ENCODE measurements around the gene WNT5A.

The WNT5A gene

DNA sequence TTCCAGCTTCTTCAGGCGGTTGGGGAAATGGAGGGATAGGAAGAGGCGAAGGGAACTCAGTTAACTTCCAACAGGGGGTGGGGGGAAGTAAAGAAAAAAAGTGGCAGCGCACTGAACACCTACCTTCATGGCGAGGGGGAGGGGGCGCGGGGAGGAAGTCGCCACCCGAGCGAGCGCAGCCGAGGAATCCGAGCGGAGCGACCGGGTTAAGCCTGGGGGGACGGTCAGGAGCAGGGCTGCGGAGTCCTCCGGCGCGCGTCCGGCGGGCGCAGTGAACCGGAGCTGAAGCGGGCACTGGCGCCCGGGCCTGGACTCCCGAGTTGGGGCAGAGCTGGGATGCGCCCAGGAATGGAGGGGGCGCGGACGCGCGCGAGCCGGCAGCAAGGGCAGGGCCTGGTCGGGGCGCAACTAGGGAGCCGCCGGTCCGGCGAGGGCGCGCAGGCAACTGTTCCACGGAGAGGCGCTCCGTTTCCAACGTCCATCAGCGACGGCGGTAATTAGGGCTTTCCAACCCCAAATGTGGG lies at the start of gene WNT5A:
WNT5A (minus strand) TSS at position 450 of the 524 bp plus-strand sequence; CDS start at position 129, 321 bp downstream.
- DNase-seq (ENCODE audit: low spot score) = no peak

DNA sequence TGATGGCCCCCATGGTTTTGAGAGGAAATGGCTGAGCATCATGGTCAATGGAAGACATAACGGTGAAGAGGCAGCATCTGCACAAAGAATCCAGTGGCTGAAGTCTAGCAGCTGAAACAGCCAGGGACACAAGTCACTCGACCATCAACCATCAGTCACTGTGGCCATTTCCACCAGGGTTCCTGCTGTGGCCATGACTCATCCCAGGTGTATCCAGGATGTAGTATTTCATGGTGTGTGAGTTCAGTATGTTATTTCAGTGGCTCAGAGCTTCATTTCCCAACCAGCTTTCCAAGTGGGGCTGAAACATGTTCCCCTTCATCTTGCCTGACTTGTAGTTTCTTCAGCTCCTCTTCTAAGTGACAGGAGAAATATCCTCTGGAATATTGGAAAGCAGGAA lies 47.8 kb upstream of the WNT5A start:
- no peak for DNase-seq (ENCODE audit: low spot score)

DNA sequence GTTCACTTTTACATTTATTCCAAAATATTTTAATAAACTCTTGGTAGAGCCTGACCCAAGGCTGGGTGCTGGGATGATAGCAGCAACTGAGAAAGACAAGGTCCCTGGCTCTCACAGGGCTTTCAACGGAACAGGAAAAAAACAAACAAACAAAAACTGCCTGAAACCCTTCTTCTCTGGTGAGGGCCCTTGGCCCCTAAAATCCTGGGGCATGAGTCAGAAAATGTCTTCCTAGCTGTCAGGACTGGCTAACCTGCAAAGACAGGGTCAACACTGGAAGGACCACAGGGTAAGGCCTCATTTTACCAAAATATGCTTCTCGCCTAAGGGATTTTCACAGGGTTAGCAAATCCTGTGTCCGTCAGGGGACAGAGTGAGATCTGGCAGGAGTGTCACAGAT lies 45.7 kb upstream of the WNT5A start:
- DNase-seq (ENCODE audit: low spot score) = no peak

DNA sequence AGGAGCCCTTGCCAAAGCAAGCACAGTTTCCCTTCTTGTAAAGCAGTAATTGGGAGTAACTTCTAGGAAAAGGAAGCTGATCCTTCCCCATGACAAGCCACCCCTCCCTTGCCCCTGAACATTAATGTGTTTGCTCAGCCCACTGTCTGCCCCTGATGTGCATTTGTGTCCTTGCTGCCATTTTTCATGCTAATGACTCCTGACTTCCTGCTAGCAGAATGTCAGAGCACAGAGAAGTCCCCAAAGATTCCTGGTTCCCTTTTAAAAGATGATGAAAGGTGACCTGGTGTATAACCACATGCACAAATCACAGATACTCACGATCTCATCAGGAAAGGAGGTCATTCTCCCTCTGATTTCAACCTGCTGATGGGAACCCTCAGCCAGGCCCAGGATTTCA lies 44.2 kb upstream of the WNT5A start:
- no peak for DNase-seq (ENCODE audit: low spot score)

DNA sequence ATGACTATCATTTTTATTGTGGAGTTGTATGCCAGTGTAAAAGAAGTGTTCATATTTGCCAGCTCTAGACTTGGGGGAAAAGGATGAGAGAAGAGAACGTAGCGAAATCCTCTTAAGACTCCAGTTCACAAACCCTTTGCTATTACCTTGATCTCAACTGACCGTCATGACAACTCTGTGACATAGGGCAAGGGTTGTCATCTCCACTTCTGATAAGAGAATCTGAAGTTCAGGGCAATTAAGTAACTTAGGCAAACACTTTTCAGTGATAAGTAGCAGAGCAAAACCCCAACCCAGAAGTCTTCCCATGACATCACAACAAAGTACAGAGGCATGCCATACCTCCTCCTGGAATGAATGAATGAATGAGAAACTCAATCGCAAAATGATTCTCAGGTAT lies 40.3 kb upstream of the WNT5A start:
- no peak for DNase-seq (ENCODE audit: low spot score)

DNA sequence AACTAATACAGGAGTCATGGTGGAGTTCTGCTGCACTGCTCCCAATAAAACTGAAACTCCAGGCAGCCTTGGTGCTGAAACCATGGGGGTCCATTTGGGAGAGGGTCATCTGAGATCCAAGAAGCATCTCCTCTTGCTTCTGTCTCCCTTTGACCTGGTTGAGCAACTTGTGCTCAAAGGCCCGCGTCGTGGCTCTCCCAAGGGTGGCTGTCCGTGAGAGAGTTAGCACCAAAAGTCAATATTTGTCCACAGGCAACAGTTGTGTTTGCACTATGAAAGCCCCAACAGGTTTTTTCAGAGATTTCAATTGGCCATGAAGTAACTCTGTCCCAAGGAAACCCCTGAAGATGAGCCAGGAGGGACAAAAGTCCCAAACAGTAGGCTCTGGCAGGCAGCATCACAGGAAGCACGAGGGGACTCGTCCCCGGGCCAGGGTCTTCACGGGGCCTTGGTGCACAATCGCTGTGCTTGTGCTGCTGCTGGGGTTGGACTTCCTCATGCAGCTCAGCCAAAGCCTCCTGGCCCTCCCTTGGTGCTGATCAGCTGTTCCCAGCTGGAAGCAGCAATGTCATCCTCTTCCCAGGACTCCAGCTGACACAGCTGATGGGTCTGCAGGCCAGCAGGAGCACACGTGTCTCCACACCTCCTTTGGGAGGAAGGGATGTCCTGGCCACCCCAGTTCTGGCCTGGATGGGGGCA lies 39.4 kb upstream of the WNT5A start:
- DNase-seq (ENCODE audit: low spot score) = no peak

DNA sequence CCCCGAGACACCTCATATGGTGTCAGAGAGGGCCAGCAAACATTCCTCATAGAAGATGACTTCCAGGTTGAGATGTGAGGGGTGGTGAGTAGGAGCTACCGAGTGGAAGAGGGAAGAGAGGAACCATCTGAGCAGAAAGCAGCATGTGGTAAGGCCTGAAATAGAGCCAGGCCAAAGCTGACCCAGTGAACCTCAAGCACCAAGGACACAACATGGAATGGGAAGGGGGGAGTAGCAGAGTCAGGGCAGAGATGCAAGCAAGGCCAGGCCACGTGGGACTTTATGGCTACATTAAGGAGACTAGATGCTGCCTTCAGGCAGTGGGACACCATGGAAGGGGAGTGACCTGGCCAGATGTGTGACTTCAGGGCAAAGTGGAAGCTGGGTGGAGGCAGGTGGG lies 38.3 kb upstream of the WNT5A start:
- no peak for DNase-seq (ENCODE audit: low spot score)

DNA sequence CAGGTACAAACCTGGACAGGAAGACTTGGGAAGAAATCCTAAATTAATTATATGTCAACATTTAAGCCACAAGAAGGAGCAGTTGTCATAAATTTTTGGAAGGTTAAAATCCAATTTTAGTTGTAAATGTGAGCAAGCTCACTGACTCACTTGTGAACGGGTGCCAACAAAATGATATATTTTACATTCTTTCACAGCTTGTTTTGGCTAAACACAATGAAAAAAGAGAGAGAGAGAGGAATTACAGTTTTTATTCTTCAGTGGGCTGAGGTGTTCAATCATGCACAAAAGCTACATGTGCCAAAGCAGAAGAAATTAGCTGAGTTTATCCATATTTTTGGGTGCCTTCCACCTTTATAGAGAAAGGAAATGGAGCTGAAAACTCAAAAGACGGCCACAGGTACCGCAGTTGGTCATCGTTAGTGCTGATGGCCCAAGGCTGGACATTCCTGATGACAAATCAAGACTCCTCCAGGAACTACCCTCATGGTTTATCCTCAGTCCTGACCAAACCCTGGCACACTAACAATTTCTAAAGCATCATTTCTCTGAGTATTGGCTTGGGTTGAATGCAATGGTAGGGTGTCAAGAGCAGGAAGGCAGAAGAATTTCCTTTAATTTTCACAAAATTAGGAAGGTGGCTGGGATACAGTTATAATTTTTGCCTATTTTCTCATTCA lies 37.6 kb upstream of the WNT5A start:
- no peak for DNase-seq (ENCODE audit: low spot score)

DNA sequence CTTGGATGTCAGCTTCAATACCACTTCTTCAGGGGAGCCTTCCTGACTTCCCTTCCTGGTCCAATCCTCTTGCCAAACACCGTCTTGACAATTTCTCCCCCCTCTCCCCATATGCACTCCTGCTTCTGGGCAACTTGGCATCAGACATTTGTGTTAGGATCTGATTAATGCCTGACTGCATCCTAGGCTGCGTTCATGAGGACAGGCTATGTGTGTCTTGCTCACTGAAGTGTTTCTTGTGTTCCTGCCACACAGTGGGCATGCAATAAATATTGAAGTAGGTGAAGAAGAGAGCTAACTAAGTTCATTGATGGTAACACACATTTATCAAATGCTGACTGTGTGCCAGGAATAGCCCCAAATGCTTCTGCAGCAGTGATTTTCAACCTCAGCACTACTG lies 36.4 kb upstream of the WNT5A start:
- no peak for DNase-seq (ENCODE audit: low spot score)

DNA sequence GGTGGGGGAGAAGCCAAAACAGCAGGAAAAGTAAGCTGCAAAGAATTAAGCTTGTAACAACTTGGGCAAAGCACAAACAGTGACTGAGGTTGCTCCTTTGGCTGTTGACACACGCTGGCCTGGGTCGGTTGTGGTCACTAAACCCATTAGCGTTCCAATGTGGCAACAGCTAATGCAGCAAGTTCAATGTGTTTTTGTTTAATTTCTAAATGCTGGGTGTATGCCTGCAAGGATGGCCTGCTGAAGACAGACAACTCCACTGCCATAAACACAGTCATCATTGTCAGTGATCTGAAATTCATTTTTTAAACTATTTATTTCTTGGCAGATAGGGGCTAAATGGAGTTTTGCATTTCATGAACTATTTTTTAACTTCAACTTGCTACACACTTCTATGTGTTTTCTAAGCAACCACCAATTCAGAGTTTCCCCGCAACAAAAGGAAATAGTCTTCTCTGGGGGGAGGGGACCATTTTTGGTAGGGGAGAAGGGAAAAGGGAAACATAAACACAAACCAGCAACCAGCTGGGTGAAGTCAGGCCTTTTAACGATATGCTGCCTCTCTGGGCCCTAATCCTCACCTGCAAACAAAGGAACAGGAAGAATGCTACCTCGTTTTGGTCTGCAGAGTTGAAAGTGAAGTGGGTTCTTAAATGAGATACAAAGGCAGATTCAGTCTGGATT lies 34.8 kb upstream of the WNT5A start:
- DNase-seq (ENCODE audit: low spot score) = no peak

DNA sequence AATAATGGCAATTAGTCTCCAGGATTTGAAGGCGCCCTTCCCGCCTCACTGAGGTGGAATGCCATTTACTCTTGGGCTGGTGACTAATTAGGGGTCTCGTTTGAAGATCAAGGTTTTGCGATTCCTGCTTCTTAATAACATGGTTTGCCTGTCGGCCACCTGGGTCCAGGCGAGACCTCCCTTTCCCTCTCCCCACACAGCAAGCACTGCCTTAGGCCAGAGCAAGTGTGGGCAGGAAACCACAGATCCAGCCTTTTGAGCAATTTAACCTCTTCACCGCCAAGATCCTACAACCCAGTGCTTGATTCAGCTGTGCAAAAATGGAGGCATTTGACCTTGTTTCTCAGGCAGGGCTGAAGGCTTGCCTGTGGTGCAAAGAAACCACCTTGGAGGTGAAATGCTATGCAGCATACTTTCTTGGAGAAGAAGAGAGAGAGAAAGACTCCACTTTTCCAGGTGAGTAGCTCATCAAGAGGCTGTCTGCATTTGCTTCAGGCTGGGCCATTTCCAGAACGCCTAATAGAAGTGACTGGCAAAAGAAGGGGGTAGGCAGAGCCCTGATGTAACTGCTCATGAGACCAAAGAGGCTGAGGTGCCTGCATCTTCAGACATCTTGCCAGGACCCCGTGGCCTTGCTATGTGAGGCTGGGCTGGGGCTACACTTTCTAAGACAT lies 34.1 kb upstream of the WNT5A start:
- no peak for DNase-seq (ENCODE audit: low spot score)

DNA sequence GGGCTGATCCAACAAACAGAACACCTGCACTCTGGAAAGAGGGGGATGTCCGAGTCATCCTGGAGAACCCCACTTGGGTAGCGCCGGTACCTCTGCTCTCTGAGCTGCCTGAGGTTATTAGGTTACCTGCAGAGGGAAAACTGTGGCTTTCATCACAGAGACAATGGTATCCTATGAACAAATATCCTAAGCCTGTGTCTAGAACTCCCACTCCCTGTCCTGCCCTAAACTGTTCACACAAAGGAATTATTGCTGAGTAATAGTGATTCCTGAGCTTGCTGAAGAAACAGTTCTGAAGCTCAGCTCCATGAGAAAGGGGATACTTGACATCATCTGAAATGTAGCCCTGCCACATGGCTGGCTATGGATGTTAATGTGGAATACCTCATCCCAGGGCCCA lies 31.9 kb upstream of the WNT5A start:
- no peak for DNase-seq (ENCODE audit: low spot score)

DNA sequence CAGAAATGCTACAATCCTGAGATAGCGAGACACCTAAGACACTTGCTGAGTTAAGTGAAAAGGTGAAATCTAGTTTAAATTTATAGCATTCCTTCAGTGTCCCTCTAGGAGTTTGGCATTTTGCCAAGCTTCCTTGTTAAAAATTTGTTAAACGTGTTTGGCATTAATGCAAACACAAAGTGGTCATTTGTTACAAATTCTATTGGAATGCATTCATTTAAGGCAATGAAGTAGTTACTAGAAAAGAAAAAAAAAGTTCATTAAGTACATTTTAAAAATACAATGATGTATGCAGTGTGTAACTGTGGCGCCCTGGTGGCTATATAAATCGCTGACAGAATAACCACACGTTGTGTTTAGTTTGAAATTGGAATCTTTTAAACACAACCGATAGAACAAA lies 31.3 kb upstream of the WNT5A start:
- DNase-seq (ENCODE audit: low spot score) = no peak

DNA sequence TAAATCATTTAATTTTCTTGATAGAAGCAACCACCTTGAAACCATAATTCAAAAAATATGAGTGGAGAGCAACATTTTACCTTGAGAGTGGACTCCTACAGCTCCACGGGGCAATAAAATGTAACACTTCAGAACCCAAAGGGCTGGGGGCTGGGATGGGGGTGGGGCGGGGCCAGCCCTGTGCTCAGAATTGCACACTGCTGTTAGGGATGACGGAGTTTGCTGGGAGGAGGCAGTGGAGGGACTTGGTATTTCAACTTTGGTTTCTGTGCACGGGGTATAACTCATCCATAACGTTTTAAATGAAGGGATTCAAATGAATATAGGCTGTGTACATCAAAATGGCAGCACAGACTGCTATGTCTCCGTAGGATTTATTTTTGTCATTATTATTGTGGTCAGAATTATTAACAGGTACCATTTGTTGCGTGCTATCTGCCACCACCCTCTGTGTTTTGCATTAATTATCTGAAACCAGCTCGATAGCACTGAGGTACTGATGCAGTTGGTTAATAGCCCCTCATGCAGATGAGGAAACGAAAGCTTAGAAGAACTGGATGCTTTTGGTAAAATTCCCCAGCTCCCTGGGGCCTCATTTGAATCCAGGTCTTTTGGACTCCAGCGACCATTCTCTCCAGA lies 29.4 kb upstream of the WNT5A start:
- DNase-seq (ENCODE audit: low spot score) = no peak

DNA sequence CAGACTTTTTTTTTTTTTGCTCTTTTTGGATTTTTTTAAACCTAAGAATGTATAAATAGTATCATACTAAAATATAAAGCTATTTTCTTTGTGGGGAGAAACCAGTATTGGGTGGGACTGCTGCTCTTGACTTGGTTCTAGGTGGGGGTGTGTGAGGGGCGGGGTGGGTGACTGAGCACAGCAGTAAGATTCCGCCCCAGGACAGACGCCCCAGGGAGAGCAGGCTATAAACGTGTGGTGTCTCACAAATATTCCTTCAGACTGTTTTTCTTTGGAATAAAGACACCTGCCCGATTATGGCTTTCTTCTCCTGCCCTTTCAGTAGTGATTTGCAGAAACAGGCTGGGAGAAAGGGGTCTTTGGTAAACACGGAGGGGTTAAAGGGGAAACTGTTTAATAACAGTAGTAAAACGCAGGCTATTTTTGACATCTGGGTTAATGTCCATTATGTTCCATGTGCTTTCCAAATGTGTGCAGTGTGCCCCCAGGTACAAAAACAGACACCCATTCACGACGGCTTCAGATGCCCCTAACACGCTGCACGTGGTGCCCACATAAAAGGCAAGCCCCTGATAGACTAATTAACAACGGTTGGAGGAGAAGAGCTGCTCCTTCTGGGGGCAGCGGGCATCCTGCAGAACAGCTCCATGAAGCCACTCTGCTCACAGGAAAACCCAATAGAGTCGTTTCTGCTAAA lies 28.6 kb upstream of the WNT5A start:
- no peak for DNase-seq (ENCODE audit: low spot score)

DNA sequence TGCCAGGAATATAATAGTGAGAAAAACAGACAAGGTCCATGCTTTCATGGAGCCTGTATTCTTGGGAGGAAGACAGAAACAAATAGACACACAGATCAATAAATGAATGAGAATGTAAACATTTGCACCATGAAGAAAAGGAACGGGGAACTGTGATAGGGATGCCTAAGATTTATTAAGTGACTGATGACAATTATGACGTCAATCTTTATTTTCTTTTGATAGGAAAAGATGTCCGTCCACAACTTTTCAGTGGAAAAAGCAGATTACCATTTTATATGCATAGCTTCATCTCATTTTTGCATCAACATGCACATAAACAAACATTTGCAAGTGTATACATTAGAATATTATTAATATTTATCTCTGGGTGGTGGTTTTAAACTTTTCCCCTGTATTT lies 27.9 kb upstream of the WNT5A start:
- no peak for DNase-seq (ENCODE audit: low spot score)

DNA sequence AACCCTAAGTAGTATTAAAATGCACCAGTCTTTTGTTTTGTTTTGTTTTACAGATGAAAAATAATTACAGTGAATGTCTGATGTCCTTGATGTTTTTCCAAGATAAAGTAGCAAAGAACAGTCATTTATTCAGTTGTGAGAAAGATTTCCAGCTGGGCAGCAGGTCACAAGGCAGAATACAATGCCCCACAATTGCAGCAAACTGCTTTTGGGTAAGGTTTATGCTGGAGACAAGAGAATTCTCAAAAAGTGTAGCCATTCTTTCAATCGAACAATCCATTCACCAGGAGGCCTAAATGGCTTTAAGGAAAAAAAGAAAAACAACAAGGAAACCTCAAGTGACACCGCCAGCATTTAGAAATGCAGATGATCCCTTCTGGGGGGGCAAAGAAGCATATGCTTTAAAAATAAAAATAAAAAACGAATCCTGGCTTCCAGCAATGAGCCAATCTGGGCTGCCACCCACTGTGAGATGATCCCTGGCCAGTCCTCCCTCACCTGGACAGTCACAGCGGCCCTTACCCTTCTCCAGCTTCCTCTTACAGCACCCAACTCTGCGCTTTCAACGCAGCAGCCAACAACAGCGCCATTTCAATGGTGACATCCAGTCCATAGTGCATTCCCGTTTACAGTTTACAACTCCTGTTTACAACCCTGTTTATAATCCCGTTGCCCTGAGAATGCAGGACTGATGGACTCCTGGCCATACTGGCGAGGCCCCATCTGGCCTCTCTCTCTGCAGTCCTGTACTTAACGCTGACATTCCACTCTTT lies 25.7 kb upstream of the WNT5A start:
- DNase-seq (ENCODE audit: low spot score) = peak; percentile 36

DNA sequence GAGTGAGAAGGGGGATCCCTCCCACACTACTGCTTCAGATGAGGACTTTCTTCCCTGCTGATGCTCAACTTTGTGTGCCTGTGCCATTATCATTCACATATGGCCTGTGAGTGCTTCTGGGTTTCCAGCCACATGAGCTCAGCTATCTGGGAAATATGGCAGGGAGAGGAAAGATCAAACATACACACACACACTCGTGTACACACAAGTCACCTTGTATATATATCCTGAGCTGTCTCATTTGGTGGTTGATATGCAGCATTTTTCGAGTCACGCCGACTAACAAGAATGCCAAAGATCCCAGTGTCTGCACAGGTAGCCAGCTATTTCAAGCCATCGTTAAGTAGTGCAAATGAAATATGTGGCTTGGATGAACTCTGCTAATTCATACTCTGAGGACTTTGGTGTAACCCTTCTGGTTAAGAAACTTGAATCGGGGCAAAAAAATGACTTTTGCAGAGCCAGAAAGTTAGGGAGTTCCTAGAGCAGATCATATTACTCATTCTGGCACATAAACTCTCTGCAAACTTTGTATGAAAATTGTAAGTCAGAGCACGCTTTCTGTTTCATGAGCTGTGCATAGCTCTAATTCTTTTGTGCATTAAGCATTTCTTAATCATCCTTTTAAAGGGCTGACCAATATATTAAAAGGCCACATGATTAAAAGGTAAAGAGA lies 24.9 kb upstream of the WNT5A start:
- no peak for DNase-seq (ENCODE audit: low spot score)

DNA sequence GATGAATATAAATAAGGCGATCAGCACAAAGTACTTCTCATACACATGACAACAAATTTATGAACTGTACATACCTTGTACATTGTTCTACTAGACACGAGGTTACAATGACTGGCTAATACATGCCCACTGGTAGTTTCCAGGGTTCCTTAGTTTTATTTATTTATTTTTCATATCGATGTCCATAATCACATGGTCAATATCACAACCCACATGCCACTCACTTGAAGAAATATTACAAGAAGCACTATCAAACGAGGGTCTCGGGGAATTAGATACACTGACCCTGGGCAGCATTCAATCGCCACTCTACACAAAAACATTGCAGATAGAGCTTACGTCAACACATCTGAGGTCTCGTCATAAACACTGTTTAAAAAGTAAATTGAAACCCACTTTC lies 21.2 kb upstream of the WNT5A start:
- no peak for DNase-seq (ENCODE audit: low spot score)

DNA sequence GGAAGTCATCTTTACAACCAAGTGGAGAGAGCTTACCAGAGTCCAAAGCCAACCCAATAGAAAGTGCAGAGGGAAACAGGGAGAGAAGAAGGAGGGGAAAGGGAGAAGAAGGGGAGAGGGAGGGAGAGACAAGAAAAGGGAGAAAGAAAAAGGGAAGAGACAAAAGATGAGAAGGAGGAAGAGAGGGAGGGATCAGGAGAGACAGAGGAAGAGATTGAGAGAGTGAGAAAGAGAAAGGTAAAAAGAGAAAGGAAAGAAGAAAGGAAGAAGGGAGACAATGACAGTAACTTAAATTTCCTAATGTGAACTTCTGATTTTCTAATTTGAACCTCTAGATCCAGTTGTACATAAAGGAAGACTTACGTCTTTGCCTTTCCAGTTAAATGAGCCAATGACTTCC lies 20.7 kb upstream of the WNT5A start:
- DNase-seq (ENCODE audit: low spot score) = no peak
